Brain microvascular endothelial cell (primary cell): ENCODE data around the gene RASGRF1.
A peak's percentile ranks its signal among the peaks of the same experiment; 100 is the strongest.

ENCODE experiments used
- DNase-seq: peaks from one replicate; pipeline ENCODE4 v3.0.0-alpha.2; 2020
- H3K27ac ChIP-seq: fragments of 250-450 bp; sonication (Bioruptor Pico); 2 replicates; pipeline ENCODE4 v1.5.1; 2020; ENCODE audit warnings: mild to moderate bottlenecking, moderate library complexity
- H3K27me3 ChIP-seq: fragments of 250-450 bp; sonication (Bioruptor Pico); replicated peaks from 2 replicates; pipeline ENCODE4 v1.5.1; 2020; ENCODE audit warnings: mild to moderate bottlenecking
- H3K36me3 ChIP-seq: fragments of 250-450 bp; sonication (Bioruptor Pico); replicated peaks from 2 replicates; pipeline ENCODE4 v1.5.1; 2020; ENCODE audit warnings: mild to moderate bottlenecking
- H3K4me3 ChIP-seq: 2 replicates; pipeline ENCODE4 v1.5.1; 2011; ENCODE audit warnings: low read depth, mild to moderate bottlenecking, control low read depth, low read length, moderate library complexity
- CTCF ChIP-seq: IDR thresholded peaks from 2 replicates; pipeline ENCODE4 v1.5.1; 2011; ENCODE audit warnings: low read depth, mild to moderate bottlenecking, moderate library complexity, low read length, control low read depth, inconsistent platforms; ENCODE audit errors: missing control alignments
- in situ Hi-C: cut with HindIII; loops from 2 replicates; pipeline ENCODE4 v1.10.0; 2017; ENCODE audit warnings: low sequenced_read_pairs, low pct_ligation_motif_present

RASGRF1 gene

GRCh38 chr15:79130535-79131130 is 40.1 kb upstream of the RASGRF1 start:
- no peaks in the 10 kb centered on the region for H3K36me3 ChIP-seq
- in situ Hi-C loops: no loop called here
- H3K4me3 ChIP-seq: no peak overlapping the region
- no peaks in the 10 kb centered on the region for H3K27me3 ChIP-seq
- DNase-seq: no peak
- TF ChIP-seq CTCF: peak; percentile 30
- H3K27ac ChIP-seq: no peak overlapping the region

- Histone ChIP-seq H3K4me3 (no peak overlapping the region), H3K27ac (no peak overlapping the region), H3K27me3 (no peaks in the 10 kb centered on the region), H3K36me3 (no peaks in the 10 kb centered on the region)
- in situ Hi-C loops: no loop called here
- no peak for TF ChIP-seq CTCF
- no peak for DNase-seq
Observed at GRCh38 chr15:79129235-79129634, 38.7 kb upstream of the RASGRF1 start.

- Histone ChIP-seq H3K4me3 (no peak overlapping the region), H3K27ac (no peak overlapping the region), H3K36me3 (no peaks in the 10 kb centered on the region), H3K27me3 (no peaks in the 10 kb centered on the region)
- DNase-seq: no peak
- in situ Hi-C loops: no loop called here
- no peak for TF ChIP-seq CTCF
Observed at GRCh38 chr15:79128556-79128955, 38.0 kb upstream of the RASGRF1 start.

GRCh38 chr15:79124388-79124787 is 33.8 kb upstream of the RASGRF1 start:
- Histone ChIP-seq H3K4me3 (no peak overlapping the region), H3K27me3 (no peaks in the 10 kb centered on the region), H3K27ac (no peak overlapping the region), H3K36me3 (no peaks in the 10 kb centered on the region)
- TF ChIP-seq CTCF: no peak
- no peak for DNase-seq
- in situ Hi-C loops: no loop called here

- in situ Hi-C loops: no loop called here
- no peaks in the 10 kb centered on the region for H3K36me3 ChIP-seq
- H3K27me3 ChIP-seq: no peaks in the 10 kb centered on the region
- no peak overlapping the region for H3K27ac ChIP-seq
- no peak for DNase-seq
- H3K4me3 ChIP-seq: no peak overlapping the region
- TF ChIP-seq CTCF: no peak
Observed at GRCh38 chr15:79122991-79123390, 32.4 kb upstream of the RASGRF1 start.

GRCh38 chr15:79122391-79122790 is 31.8 kb upstream of the RASGRF1 start:
- no peak for DNase-seq
- Histone ChIP-seq H3K36me3 (no peaks in the 10 kb centered on the region), H3K4me3 (no peak overlapping the region), H3K27me3 (no peaks in the 10 kb centered on the region), H3K27ac (no peak overlapping the region)
- no peak for TF ChIP-seq CTCF
- in situ Hi-C loops: no loop called here
